Stimulated activated CD4-positive, alpha-beta T cell treated with anti-CD3 and anti-CD28 coated beads, Interleukin-1b, Interleukin-23, amount 100 ng/mL, for 4 hours (primary cell): ENCODE measurements around the gene ANAPC15.
"Not testable (repeated sequence)": the region's sequence is repeated elsewhere in the genome, so short reads cannot be mapped to it uniquely, and the experiment has no call there.

ENCODE experiments used
- DNase-seq, 2 donors: peaks; one replicate each; pipeline ENCODE4 v3.0.0-alpha.2; 2020; ENCODE audit warnings: low read depth in 2 of 2

Gene ANAPC15

DNA sequence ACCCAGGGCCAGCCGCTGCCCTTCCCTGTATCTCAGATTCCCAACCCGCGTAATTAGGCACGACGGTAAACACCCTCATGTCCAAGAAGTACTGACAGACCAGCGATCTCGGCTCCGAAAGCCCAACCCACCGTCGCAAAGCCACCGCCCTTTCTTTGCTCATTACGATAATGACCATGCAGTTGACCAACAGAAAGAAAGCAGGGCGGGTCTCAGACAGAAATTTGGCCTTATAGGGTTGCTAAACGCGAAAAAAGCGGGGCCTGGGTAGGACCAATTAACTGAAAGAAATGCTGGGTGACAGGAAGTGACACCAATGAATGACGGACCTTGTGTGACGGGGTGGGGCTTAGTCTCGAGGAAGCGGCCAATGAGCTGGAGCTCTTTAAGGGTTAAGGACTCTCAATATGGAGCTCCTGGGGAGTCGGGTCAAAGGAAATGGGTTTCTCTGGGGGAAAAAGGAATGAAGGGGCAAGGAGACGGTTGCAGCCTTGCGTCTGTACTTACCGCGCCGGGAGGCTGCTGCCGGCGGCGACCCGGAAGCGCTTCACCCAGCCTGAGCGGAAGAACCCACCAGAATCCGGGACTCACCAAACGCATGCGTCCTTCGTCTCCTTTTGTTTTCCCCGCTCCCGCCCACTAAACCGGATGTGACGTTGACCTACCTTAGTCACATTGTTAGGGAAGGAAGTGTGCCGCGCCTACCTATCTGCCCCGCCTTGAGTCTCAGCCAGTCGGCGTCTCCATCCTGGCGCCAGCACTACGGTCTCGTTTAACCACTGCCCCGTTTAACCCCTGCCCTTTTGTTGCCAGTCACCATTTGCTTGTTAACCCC is at the start of gene ANAPC15:
ANAPC15 (minus strand) TSS at position 553 of the 835 bp plus-strand sequence. CDS start 1,419 bp downstream, outside the sequence.
- DNase-seq: peak; percentile 92 to 97

DNA sequence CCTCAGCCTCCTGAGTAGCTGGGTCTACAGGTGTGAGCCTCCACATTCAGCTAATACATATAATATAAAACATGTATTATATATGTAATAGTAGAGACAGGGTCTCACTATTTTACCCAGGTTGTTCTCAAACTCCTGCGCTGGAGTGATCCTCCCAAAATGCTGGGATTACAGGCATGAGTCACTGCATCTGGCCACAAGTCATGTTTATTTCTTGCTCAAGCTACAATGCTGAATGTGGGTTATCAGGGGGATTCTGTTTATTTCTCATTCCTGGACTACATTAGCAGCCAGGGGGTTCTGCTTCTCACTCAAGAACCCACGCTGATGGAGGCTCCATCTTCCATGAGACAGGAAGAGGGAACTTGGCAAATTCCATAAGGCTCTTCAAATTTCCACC is 47.8 kb upstream of the ANAPC15 start:
- no peak for DNase-seq

DNA sequence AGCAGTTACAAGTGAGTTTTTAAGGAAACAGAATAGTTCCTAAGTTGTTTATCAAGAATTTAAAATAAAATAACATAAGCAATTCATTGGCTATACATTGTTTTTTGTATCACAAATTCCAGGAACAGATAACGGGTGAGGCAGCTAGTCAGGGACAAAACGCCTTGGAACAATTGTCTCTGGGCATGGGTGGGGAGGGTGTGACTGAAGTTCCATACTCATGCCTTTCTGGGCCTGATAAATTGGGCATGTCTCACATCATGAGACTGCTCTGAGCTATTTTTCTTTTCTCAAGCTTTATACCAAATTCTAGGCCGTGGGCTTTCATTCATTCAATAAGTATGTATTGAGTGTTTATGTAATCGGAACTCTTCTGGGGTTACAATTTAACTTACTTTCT is 44.6 kb upstream of the ANAPC15 start:
- no peak for DNase-seq

DNA sequence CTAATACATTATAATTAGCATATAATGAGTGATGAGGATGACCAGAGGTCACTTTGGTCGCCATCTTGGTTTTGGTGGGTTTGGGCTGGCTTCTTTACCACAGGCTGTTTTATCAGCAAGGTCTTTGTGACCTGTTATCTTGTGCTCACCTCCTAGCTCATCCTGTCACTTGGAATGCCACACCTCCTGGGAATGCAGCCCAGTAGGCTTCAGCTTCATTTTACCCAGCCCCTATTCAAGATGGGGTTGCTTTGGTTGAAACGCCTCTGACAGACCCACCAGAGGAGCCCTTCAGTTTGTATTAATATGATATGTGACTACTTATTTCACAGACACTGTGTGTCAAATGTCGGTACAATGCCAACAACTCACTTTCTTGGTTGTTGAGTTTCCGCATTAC is 43.3 kb upstream of the ANAPC15 start:
- DNase-seq: no peak

DNA sequence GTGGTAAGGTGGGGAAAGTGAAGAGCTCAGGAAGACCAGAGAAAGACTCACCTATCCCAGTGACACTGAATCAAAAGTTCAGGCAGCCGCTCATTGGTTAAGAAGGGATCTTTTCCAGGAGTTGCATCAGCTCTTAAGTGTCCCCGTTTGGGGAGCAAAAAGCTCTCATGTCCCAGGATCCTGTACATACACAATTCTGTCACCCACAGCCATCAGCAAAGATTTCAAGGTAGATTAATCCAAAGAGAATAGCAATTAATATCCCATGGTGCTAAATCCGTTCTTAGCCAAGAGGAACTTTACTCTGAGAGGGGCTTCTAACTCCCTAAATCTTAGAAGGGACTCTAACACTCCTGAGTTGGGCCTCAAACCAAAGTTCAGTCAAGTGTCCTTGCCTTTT is 42.3 kb upstream of the ANAPC15 start:
- no peak for DNase-seq

DNA sequence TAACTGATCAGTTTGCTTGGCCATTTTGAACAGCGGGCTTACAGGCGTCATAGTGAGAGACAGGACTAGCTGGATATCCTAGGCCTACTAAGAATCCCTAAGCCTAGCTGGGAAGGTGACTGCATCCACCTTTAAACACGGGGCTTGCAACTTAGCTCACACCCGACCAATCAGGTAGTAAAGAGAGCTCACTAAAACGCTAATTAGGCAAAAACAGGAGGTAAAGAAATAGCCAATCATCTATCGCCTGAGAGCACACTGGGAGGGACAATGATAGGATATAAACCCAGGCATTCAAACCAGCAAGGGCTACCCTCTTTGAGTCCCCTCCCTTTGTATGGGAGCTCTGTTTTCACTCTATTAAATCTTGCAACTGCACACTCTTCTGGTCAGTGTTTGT is 41.4 kb upstream of the ANAPC15 start:
- not testable (repeated sequence) for DNase-seq

DNA sequence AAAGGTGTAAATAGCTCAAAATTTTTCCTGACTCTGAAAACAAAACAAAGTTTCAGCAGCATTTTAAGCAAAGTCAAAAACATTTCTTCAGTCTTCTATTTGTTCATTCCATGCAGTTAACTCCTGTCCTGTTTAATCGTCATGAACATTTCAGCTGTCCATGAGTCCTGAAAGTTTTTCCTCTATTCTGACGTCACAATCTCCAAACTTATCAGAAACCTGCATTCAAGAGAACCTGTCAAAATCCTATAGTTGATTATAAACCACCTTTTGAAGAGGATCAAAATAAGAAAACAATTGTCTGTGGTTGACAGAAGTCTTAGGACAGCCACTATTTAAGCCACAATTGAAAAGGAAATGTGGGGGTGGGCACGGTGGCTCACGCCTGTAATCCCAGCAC is 38.4 kb upstream of the ANAPC15 start:
- no peak for DNase-seq

DNA sequence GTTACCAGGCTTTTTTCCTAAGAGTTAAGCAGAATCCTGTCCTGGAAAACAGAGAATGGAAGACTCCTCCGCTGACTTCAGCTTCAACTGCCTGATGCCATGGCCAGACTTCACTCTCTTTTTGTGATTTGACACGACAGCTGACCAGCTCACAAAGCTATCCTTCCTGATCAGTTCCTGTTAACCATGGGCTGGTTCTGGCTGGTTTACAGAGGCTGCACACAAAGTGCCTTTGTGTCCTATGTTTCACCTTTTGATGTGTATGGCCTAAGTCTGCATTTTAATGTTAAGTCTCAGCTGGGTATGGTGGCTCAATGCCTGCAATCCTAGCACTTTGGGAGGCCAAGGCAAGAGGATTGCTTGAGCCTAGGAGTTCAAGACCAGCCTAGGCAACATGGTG is 34.1 kb upstream of the ANAPC15 start:
- DNase-seq: no peak

DNA sequence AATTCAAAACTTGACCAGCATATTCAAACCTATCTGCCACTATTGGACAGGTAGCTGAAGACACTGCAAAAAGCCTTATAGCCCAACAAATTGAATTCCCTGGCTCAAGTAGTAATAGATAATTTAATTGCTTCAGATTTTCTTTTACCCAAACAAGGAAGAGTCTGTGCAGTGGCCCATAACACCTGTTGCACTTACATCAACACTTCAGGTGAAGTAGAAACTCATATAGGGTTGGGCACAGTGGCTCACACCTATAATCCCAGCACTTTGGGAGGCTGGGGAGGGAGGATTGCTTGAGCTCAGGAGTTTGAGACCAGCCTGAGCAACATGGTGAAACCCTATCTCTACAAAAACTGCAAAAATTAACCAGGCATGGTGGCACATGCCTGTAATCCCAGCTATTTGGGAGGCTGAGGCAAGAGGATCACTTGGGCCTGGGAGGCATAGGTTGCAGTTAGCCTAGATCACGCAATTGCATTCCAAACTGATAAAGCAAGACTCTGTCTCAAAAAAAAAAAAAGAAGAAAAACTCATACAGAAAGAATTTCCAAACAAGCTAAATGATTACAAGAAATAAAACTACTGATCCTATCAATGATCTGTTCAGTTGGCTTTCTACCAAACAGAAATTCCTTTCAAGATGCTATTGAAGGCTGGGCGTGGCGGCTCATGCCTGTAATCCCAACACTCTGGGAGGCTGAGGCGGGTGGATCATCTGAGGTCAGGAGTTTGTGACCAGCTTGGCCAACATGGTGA is 32.5 kb upstream of the ANAPC15 start:
- DNase-seq: no peak

DNA sequence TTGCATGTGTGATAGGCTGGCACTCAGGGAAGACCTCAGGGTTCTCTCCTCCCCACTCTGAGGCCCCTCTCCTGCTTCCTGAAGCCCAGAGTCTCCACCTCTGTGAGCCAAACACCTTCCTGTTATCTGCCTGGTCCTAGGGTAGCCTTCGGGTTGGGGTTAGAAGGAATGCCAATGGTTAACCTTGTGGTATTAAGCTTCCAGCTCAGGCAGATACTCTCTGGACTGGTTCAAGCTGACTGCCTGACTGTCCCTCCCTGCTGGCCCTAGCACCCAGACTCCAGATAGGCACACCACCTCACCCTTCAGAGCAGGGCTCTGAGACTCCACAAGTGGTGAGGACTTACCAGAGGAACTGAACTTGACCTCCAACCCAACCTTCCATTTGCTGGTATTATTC is 30.0 kb upstream of the ANAPC15 start:
- not testable (repeated sequence) for DNase-seq

DNA sequence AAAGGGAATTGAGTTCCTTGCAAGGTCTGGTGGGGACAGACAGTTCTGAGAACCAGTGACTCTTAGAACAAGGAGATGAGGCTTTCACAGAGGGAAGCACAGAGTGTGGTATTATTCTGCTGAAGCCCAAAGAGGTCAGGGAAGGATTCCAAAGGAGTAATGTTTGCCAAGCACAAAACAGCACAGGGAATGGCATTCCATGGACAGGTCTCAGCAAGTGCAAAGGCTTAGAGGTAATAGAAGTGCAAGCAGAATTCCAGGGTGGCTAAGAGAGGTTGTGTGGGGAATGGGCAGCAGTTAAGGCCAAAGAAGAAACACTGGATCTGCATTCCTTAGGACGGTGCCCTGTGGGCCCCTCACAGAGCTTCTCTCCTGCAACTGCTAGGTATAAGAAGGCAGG is 29.6 kb upstream of the ANAPC15 start:
- DNase-seq: not testable (repeated sequence)

DNA sequence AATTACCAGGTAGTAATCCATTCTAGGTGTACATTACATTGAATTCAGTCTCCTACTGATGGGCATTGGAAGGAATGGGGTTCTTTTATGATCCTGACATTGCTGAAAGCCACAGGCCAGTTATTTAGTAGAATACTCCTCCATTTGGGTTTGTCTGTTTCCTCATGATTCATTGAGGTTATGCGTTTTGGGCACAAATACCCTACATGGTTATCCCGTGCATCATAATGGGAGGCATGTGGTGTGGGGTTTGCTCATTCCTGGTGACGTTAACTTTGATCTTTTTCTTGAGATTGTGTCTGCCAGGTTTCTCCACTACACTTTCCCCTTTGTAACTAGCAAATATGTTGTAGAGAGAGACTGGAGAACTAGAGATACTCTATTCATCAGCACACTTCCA is 28.6 kb upstream of the ANAPC15 start:
- DNase-seq: no peak

DNA sequence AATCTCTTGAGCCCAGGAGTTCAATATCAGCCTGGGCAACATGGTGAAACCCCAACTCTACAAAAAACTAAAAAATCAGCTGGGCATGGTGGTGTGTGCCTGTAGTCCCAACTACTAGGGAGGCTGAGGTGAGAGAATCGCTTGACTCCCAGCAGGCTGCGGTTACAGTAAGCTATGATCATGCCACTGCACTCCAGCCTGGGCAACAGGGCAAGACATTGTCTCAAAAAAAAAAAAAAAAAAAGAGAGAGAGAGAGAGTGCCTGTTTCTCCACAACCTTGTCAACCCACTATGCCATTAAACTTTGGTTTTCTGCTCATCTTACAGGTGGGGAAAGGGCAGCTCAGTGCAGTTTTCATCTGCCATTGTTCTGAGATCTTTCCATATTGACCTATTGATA is 28.2 kb upstream of the ANAPC15 start:
- DNase-seq: no peak

DNA sequence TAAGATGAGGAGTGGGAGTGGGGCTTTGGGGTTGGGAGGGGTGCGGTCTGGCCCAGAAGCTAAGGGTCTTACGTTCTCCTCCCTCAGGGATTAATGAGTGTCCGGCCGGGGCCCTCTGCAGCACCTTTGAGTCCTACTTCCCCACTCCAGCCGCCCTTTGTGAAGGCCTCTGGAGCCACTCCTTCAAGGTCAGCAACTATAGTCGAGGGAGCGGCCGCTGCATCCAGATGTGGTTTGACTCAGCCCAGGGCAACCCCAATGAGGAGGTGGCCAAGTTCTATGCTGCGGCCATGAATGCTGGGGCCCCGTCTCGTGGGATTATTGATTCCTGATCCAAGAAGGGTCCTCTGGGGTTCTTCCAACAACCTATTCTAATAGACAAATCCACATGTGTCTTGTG is 27.0 kb upstream of the ANAPC15 start:
- DNase-seq: no peak

DNA sequence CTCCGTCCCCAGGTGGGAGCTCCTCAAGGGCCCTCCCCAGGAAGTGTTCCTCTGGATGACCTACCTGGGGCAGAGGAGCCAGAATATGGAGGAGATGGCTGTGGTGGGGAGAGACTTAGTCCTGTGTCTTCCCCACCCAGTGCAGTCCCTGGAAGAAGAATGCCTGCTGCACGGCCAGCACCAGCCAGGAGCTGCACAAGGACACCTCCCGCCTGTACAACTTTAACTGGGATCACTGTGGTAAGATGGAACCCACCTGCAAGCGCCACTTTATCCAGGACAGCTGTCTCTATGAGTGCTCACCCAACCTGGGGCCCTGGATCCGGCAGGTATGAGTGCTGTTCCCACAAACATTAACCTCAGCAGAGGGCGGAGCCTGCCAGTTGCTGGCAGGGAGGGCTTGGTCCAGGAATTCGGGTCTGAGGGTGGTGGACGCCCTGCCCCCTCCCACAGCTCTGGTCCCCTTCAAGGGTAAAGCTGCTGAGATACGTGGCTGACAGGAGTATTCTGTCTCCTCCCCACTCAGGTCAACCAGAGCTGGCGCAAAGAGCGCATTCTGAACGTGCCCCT is 26.4 kb upstream of the ANAPC15 start:
- DNase-seq: no peak

DNA sequence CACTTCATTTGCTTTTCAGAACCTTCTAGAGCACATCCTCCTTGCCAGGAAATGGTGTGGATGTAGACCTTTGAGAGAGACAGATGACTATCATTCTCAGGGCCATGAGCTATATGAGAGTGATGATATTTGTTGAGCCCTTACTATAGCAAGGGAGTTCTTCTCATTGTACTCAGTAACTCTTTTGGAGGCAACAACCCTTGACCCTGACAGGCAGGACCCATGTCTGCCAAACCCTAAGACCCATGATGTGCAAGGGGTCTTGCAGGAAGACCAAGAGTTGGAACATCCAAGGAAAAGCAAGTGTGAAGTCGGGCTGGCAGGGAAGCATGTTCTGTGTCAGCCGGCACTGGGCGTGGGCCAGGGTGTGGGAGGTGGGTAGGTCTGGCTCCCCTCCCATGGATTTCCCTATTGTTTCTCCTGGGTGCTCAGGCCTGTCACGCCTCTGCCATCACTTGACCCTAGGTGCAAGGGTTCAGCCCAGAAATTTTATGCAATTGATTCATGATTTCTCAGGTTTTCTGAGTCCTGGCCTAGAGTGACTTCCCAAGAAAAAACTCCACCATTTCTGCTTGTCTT is 24.3 kb upstream of the ANAPC15 start:
- no peak for DNase-seq

DNA sequence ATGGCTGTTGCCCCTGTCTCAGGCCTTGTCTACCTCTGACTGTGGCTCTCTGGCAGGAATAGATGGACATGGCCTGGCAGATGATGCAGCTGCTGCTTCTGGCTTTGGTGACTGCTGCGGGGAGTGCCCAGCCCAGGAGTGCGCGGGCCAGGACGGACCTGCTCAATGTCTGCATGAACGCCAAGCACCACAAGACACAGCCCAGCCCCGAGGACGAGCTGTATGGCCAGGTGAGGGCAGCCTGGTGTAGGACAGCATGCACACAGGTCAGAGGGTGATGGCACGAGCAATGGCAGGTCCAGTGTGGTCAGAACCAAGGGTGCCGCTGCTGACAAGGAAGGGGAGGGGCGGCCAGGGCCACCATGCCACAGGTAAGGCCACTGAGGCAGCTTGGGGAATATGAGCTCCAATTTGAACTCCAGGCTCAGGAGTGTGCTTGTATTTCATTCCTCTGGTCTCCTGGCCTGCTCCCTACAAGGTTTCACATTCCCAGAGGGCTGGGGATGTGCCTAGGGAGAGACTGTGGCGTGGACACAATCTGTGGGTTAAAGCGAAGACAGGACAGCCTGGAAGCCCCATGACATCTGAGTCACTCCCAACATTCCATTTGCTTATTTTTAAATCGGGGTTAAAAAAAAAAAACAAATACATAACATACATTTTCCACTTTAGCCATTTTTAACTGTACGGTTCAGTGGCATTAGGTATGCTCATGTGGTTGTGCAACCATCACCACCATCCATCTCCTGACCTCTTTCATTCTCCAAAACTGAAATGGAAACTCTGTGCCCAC is 23.6 kb upstream of the ANAPC15 start:
- DNase-seq: no peak

DNA sequence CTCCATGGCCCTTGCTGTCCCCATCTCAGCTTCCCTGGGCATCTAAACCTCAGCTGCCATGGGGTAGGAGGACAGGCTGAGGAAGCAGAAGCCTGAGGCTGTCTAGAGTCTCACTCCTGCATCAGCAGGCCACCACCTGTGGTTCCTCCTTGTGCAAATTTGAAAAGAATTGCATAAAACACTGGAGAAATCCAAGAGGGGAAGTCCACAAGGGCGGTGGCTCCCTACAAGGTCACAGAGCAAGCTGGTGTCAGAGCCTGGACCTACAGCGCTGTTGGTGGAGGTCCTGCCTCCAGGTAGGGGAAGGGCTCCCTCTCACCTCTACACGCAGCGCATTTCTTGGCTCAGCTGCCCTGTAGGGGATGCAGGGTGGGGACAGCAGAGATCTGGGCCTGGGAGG is 23.0 kb upstream of the ANAPC15 start, which contains the start of gene FOLR3:
FOLR3 (plus strand) TSS at position 253 of the 400 bp plus-strand sequence. CDS start 228 bp downstream, outside the sequence.
- DNase-seq: not testable (repeated sequence)

DNA sequence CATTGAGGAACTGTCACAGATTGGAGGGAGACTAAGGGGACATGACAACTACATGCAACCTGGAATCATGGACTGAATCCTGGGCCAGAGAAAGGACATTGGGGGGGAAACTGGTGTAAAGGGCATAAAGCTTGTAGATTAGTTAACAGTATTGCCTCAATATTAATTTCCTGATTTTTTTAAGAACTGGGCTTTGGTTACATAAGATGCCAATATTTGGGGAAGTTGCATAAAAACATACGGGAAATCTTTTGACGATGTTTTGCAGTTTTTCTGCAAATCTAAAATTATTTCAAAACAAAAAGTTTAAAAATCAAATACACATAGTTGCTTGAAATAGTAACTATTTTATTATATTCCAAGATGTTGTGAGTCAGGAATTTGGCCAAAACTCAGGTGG is 20.2 kb upstream of the ANAPC15 start:
- no peak for DNase-seq

DNA sequence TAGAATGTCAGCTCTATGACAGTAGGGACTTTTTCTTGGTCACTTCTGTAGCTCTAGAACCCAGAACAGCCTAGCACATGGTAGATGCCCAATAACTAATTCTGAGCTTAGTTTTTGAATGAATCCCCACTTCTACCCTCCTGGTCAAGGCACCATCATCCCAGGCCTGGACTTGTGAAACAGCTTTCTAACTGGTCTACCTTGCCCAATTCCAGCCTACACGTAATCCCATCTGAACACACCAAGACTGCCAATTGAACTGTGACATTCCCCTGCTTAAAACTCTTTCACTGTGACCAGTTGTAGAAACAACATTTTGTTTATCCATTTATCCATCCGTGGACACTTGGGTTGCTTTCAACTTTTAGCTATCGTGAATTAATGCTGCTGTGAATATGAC is 16.9 kb upstream of the ANAPC15 start:
- no peak for DNase-seq

DNA sequence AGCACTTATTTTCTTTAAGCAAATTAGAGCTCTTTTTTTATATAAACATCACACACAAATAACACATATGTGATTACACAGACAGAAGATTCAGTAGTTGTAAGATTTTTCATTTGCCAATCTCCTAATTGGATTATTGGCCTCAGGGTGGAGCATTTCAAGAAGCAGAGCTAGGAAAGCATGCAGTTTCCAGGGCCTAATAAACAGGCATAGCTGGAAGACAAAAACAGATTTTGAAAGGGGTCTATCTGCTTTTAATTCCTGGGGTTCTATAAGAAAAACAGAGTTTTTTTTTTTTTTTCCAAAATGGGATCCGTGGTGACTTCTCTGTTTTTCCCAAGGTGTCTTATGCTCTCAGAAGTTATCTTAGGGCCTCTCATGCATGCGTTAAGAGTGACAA is 15.4 kb upstream of the ANAPC15 start:
- no peak for DNase-seq
